ENCODE results near the gene DPAGT1. TPM values are rescaled to one million over a fixed set of nuclear protein-coding genes. Genes with fewer than 3 reads are reported as not detected.

Gene DPAGT1
- total and polyA plus RNA-seq, 7 experiments from 2014 or later, result 21.9 to 63.9 (median 32.6) TPM

- CTCF ChIA-PET, result interaction anchor here (0.7 to 1.0 kb wide), 2 partner anchors 11 to 25 kb away, joined by 3 read pairs; partner anchors contain the start of gene C2CD2L
- POLR2A ChIA-PET, result interaction anchor here (0.5 to 5.1 kb wide), 3 partner anchors 13 to 99 kb away, joined by 3 to 33 read pairs (median 7); partner anchors contain the start of gene VPS11
- Mint-ChIP-seq H3K4me1 (peaks cover 5 to 17% (median 10%) of the 10 kb centered on the region in 7 donors), H3K4me3 (no peak overlapping the region), H3K36me3 (peaks cover 3 to 38% (median 18%) of the 10 kb centered on the region in 5 donors), H3K9me3 (peaks cover 0 to 1% (median 0%) of the 10 kb centered on the region in 11 donors), H3K27me3 (no peaks in the 10 kb centered on the region), H3K27ac (peak overlapping the region in 4 of 9 donors; percentile 26 to 66 (median 40))
- intact Hi-C loops (cut with micrococcal nuclease), result no loop called here
- H3K27me3 ChIP-seq (ENCODE audit: control insufficient read depth in 2 of 2, insufficient read depth in 2 of 2, low read length in 2 of 2), result no peaks in the 10 kb centered on the region
- peaks cover 21 to 56% (median 23%) of the 10 kb centered on the region in 3 experiments for H3K36me3 ChIP-seq (ENCODE audit: control insufficient read depth in 2 of 3, insufficient read depth in 3 of 3, low read length in 3 of 3)
- no peak overlapping the region for H3K4me3 ChIP-seq (ENCODE audit: low read length)
- ATAC-seq, result no peak
- DNase-seq, result no peak
- no peaks in the 10 kb centered on the region for H3K9me3 ChIP-seq (ENCODE audit: control insufficient read depth in 2 of 3, low read length in 3 of 3)
- no peak overlapping the region for H3K27ac ChIP-seq (ENCODE audit: low read depth, low read length)
- peaks cover 8 to 9% of the 10 kb centered on the region in 2 donors for H3K4me1 ChIP-seq (ENCODE audit: control insufficient read depth in 2 of 2, insufficient read depth in 2 of 2, low read length in 2 of 2)
Measured at GRCh38 chr11:119081682-119082260, 19.9 kb downstream of the DPAGT1 start.

GRCh38 chr11:119078675-119079420 lies 22.8 kb downstream of the DPAGT1 start:
- Histone ChIP-seq H3K27me3 (ENCODE audit: control insufficient read depth in 2 of 2, insufficient read depth in 2 of 2, low read length in 2 of 2) (no peaks in the 10 kb centered on the region), H3K4me1 (ENCODE audit: control insufficient read depth in 2 of 2, insufficient read depth in 2 of 2, low read length in 2 of 2) (no peaks in the 10 kb centered on the region), H3K4me3 (ENCODE audit: low read length) (no peak overlapping the region), H3K27ac (ENCODE audit: low read depth, low read length) (no peak overlapping the region), H3K9me3 (ENCODE audit: control insufficient read depth in 2 of 3, low read length in 3 of 3) (no peaks in the 10 kb centered on the region), H3K36me3 (ENCODE audit: control insufficient read depth in 2 of 3, insufficient read depth in 3 of 3, low read length in 3 of 3) (peaks cover 24 to 72% (median 24%) of the 10 kb centered on the region in 3 experiments)
- peaks cover 0 to 4% (median 0%) of the 10 kb centered on the region in 7 donors for H3K4me1 Mint-ChIP-seq
- H3K36me3 Mint-ChIP-seq, result peaks cover 3 to 42% (median 18%) of the 10 kb centered on the region in 5 donors
- no peak overlapping the region for H3K27ac Mint-ChIP-seq
- DNase-seq, result no peak
- peaks cover 0 to 1% (median 0%) of the 10 kb centered on the region in 11 donors for H3K9me3 Mint-ChIP-seq
- no peak for ATAC-seq
- no peaks in the 10 kb centered on the region for H3K27me3 Mint-ChIP-seq
- H3K4me3 Mint-ChIP-seq, result no peak overlapping the region
- intact Hi-C loops (cut with micrococcal nuclease), result no loop called here
- ChIA-PET CTCF (no interaction called here), POLR2A (interaction anchor here (0.9 to 1.4 kb wide), 4 partner anchors 11 to 30 kb away, joined by 3 to 4 read pairs (median 3); partner anchors contain the start of gene VPS11)

GRCh38 chr11:119077839-119078238 lies 23.8 kb downstream of the DPAGT1 start:
- Histone ChIP-seq H3K4me1 (ENCODE audit: control insufficient read depth in 2 of 2, insufficient read depth in 2 of 2, low read length in 2 of 2) (no peaks in the 10 kb centered on the region), H3K27ac (ENCODE audit: low read depth, low read length) (no peak overlapping the region), H3K9me3 (ENCODE audit: control insufficient read depth in 2 of 3, low read length in 3 of 3) (no peaks in the 10 kb centered on the region), H3K36me3 (ENCODE audit: control insufficient read depth in 2 of 3, insufficient read depth in 3 of 3, low read length in 3 of 3) (peaks cover 34 to 83% (median 34%) of the 10 kb centered on the region in 3 experiments), H3K4me3 (ENCODE audit: low read length) (no peak overlapping the region), H3K27me3 (ENCODE audit: control insufficient read depth in 2 of 2, insufficient read depth in 2 of 2, low read length in 2 of 2) (no peaks in the 10 kb centered on the region)
- intact Hi-C loops (cut with micrococcal nuclease), result no loop called here
- ATAC-seq (no peak), DNase-seq (no peak)
- ChIA-PET CTCF (no interaction called here), POLR2A (interaction anchor here (0.5 to 1.4 kb wide), 4 partner anchors 10 to 412 kb away, joined by 3 to 4 read pairs (median 3); partner anchors contain the start of gene VPS11)
- peaks cover 0 to 7% (median 2%) of the 10 kb centered on the region in 7 donors for H3K4me1 Mint-ChIP-seq
- no peaks in the 10 kb centered on the region for H3K27me3 Mint-ChIP-seq
- H3K4me3 Mint-ChIP-seq, result no peak overlapping the region
- H3K36me3 Mint-ChIP-seq, result peaks cover 7 to 49% (median 20%) of the 10 kb centered on the region in 5 donors
- peaks cover 0 to 1% (median 0%) of the 10 kb centered on the region in 11 donors for H3K9me3 Mint-ChIP-seq
- no peak overlapping the region for H3K27ac Mint-ChIP-seq

GRCh38 chr11:119067371-119068222 lies 34.1 kb downstream of the DPAGT1 start, which contains the start of gene VPS11:
VPS11 (plus strand) TSS chr11:119067818; CDS start chr11:119067824, 6 bp downstream.
- Histone ChIP-seq H3K9me3 (ENCODE audit: control insufficient read depth in 2 of 3, low read length in 3 of 3) (no peaks in the 10 kb centered on the region), H3K4me1 (ENCODE audit: control insufficient read depth in 2 of 2, insufficient read depth in 2 of 2, low read length in 2 of 2) (peaks cover 18 to 23% of the 10 kb centered on the region in 2 donors), H3K27me3 (ENCODE audit: control insufficient read depth in 2 of 2, insufficient read depth in 2 of 2, low read length in 2 of 2) (no peaks in the 10 kb centered on the region), H3K27ac (ENCODE audit: low read depth, low read length) (peak within 1 kb of the TSS; percentile 96), H3K4me3 (ENCODE audit: low read length) (peak within 1 kb of the TSS; percentile 93), H3K36me3 (ENCODE audit: control insufficient read depth in 2 of 3, insufficient read depth in 3 of 3, low read length in 3 of 3) (peaks cover 0 to 31% (median 17%) of the 10 kb centered on the region in 3 experiments)
- POLR2A ChIA-PET, result interaction anchor here (0.6 to 4.7 kb wide), 40 partner anchors 11 to 271 kb away, joined by 3 to 63 read pairs (median 4); partner anchors contain the start of genes C2CD2L, DPAGT1, HINFP and HMBS
- peaks cover under 1 to 11% (median 5%) of the 10 kb centered on the region in 5 donors for H3K36me3 Mint-ChIP-seq
- ATAC-seq (peak; percentile 93), DNase-seq (peak; percentile 81 to 98 (median 97))
- no peaks in the 10 kb centered on the region for H3K9me3 Mint-ChIP-seq
- peak within 1 kb of the TSS; percentile 92 to 100 (median 97) for H3K27ac Mint-ChIP-seq
- peaks cover 26 to 59% (median 47%) of the 10 kb centered on the region in 7 donors for H3K4me1 Mint-ChIP-seq
- no peaks in the 10 kb centered on the region for H3K27me3 Mint-ChIP-seq
- CTCF ChIA-PET, result interaction anchor here (0.6 to 1.5 kb wide), 11 partner anchors 11 to 256 kb away, joined by 3 to 8 read pairs (median 4); partner anchors contain the start of gene HYOU1
- H3K4me3 Mint-ChIP-seq, result peak within 1 kb of the TSS; percentile 90 to 100 (median 95)
- intact Hi-C loops (cut with micrococcal nuclease), result loop anchor here (1.0 to 2.0 kb wide), 14 partner anchors 10 to 256 kb away; partner anchors contain the start of genes DPAGT1 (in 2 of the 2), HINFP (in 2 of the 2), HYOU1 (in 2 of the 2) and RPS25 (in 2 of the 2)

DNA sequence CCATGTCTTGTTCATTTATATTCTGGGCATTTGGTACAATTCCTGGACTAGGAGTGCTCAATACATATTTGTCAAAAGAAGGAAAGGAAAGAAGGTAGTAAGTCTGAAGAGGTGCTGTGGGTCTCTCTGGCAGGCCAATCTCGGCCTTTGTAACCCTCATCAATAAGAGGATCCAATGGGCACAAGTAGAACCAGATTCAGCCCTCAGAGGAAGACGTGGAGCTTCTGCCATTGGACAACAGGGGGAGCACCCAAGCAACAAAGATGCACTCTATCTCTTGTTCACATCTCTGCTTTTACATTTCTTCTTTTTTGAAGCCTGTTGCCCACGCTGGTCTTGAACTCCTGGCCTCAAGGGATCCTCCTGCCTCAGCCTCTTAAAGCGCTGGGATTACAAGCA lies 36.3 kb downstream of the DPAGT1 start:
- H3K4me1 Mint-ChIP-seq, result peaks cover 24 to 52% (median 42%) of the 10 kb centered on the region in 7 donors
- peak overlapping the region; percentile 51 for H3K27ac ChIP-seq (ENCODE audit: low read depth, low read length)
- no peak for ATAC-seq

More for the DNA sequence above, 36.3 kb downstream of the DPAGT1 start:
- intact Hi-C loops (cut with micrococcal nuclease), result loop anchor here (1.0 kb wide), 3 partner anchors 132 to 258 kb away; no protein-coding TSS in a partner anchor
- Mint-ChIP-seq H3K27me3 (no peaks in the 10 kb centered on the region), H3K27ac (peak overlapping the region in 8 of 9 donors; percentile 36 to 100 (median 78)), H3K36me3 (peaks cover 0 to 8% (median 4%) of the 10 kb centered on the region in 5 donors), H3K9me3 (no peaks in the 10 kb centered on the region), H3K4me3 (peak overlapping the region; percentile 40 to 94 (median 59))
- no peak overlapping the region for H3K4me3 ChIP-seq (ENCODE audit: low read length)
- peak in 7 of 9 donors; percentile 35 to 65 (median 54) for DNase-seq
- peaks cover 0 to 10% (median 3%) of the 10 kb centered on the region in 3 experiments for H3K36me3 ChIP-seq (ENCODE audit: control insufficient read depth in 2 of 3, insufficient read depth in 3 of 3, low read length in 3 of 3)
- ChIA-PET CTCF (no interaction called here), POLR2A (interaction anchor here (0.6 to 4.7 kb wide), 8 partner anchors 9 to 272 kb away, joined by 3 to 63 read pairs (median 3); partner anchors contain the start of genes DPAGT1 and HYOU1)
- H3K9me3 ChIP-seq (ENCODE audit: control insufficient read depth in 2 of 3, low read length in 3 of 3), result no peaks in the 10 kb centered on the region
- no peaks in the 10 kb centered on the region for H3K27me3 ChIP-seq (ENCODE audit: control insufficient read depth in 2 of 2, insufficient read depth in 2 of 2, low read length in 2 of 2)
- peaks cover 18 to 23% of the 10 kb centered on the region in 2 donors for H3K4me1 ChIP-seq (ENCODE audit: control insufficient read depth in 2 of 2, insufficient read depth in 2 of 2, low read length in 2 of 2)

Measured in naive thymus-derived CD4-positive, alpha-beta T cell (primary cell).